Measurements from ENCODE around the gene YOD1. TPM values are rescaled to one million over a fixed set of nuclear protein-coding genes. Genes with fewer than 3 reads are reported as not detected.
A peak's percentile ranks its signal among the peaks of the same experiment; 100 is the strongest.

The YOD1 gene
- total and polyA plus RNA-seq, 7 donors, result 1.2 to 7.8 (median 5.2) TPM

DNA sequence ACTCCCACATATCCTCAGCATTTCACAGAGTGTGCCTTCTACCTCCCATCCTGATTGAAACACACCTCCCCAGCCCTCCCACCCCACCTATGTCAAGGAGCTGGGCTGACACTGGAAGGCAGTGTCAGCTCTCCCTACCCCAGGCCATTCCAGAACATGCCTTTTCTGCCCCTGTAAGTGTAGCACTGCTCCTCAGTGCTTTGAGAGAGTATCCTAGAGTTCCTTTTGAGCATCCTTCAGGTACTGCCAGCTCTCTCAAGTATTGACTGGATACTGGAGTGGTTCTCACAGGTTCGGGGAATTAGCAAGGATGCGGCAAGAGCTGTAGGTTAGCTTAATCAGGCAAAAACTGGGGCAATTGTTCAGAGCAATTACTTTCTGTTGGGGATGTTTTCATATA lies 40.3 kb downstream of the YOD1 start:
- TF ChIP-seq CTCF (IDR thresholded peaks at IDR 0.05), result no peak
- no peak for TF ChIP-seq POLR2AphosphoS5 (IDR thresholded peaks at IDR 0.05)
- TF ChIP-seq POLR2A (IDR thresholded peaks at IDR 0.05), result no peak
- no peak for DNase-seq
- Histone ChIP-seq H3K36me3 (no peaks in the 10 kb centered on the region), H3K27me3 (no peaks in the 10 kb centered on the region), H3K4me3 (no peak overlapping the region), H3K9me3 (no peaks in the 10 kb centered on the region), H3K4me1 (peaks cover 0 to 9% (median 3%) of the 10 kb centered on the region in 4 donors), H3K27ac (no peak overlapping the region)
- WGBS, 2 donors, result 96% methylated on average over 2 of the region's 2 CpGs
- intact Hi-C loops (cut with DNase I), result no loop called here

DNA sequence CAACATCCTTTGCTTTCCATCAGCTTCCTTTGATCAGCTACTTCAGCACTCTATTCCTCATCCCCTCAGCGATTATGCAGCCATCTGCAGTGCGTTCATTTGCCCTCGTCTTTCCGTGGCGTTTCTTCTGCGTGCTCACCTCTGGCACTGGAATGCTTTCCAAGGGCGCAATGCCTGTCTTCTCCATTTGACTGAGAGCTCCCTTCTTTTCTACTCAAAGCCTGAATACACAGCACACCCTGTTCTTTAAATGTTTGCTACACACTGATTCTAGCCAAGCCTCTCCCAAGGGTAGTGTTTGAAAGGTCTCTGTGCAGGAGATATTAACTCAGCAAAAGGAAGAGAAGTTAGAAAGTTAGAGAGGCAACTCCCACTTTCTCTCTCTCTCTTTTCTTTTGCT lies 41.1 kb downstream of the YOD1 start:
- H3K4me3 ChIP-seq, result no peak overlapping the region
- WGBS, 2 donors, result 60 to 79% methylated on average over 7 of the region's 7 CpGs
- no peak overlapping the region for H3K27ac ChIP-seq
- TF ChIP-seq POLR2AphosphoS5 (IDR thresholded peaks at IDR 0.05) (no peak), EP300 (IDR thresholded peaks at IDR 0.05) (no peak), CTCF (IDR thresholded peaks at IDR 0.05) (no peak), POLR2A (IDR thresholded peaks at IDR 0.05) (no peak)
- no peaks in the 10 kb centered on the region for H3K36me3 ChIP-seq
- H3K4me1 ChIP-seq, result peaks cover 0 to 9% (median 3%) of the 10 kb centered on the region in 4 donors
- intact Hi-C loops (cut with DNase I), result no loop called here
- H3K9me3 ChIP-seq, result no peaks in the 10 kb centered on the region
- DNase-seq, result no peak
- H3K27me3 ChIP-seq, result no peaks in the 10 kb centered on the region

DNA sequence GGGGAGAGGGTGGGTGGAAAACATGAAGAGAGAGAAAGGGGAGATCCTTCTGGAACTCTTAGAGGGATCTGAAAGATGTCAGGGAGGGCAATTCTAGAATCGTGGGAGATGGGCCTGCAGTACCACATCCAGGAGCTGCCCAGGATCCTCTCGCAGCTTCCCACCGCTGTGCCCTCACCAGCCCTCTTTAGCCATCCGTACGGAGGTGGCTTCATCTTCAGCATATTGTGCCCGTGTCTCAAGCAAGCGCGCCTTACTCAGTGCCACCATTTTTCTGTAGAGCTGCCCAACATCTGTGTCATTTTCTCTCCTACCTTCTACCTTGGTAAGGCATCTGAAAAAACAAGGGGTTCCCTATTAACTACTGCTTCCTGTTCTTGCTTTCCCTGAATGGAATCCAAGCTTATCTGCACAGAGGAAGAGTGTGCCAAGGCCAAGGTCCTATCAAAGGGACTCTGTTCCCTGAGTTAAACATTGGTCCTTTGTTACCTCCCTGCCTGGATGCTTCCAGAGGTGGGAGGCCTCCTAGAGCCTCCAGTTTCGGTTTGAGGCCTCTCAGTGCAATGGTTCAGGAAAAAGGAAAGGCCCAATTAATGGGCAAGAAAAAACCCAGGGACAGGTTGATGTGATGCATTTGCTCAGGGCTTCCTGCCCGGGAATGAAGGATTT lies 41.7 kb downstream of the YOD1 start:
- H3K36me3 ChIP-seq, result no peaks in the 10 kb centered on the region
- H3K27ac ChIP-seq, result no peak overlapping the region
- TF ChIP-seq CTCF (IDR thresholded peaks at IDR 0.05), result no peak
- TF ChIP-seq EP300 (IDR thresholded peaks at IDR 0.05), result no peak
- no peak for TF ChIP-seq POLR2AphosphoS5 (IDR thresholded peaks at IDR 0.05)
- no peak for TF ChIP-seq POLR2A (IDR thresholded peaks at IDR 0.05)
- H3K27me3 ChIP-seq, result no peaks in the 10 kb centered on the region
- WGBS, 2 donors, result 79 to 88% methylated on average over 10 of the region's 10 CpGs
- intact Hi-C loops (cut with DNase I), result no loop called here
- no peak overlapping the region for H3K4me3 ChIP-seq
- no peak for DNase-seq
- peaks cover 0 to 9% (median 3%) of the 10 kb centered on the region in 4 donors for H3K4me1 ChIP-seq
- H3K9me3 ChIP-seq, result no peaks in the 10 kb centered on the region

GRCh38 chr1:207007352-207008033 lies 43.5 kb downstream of the YOD1 start:
- intact Hi-C loops (cut with DNase I), result no loop called here
- WGBS, 2 donors, result 76 to 82% methylated on average over 5 of the region's 5 CpGs
- Histone ChIP-seq H3K4me3 (no peak overlapping the region), H3K4me1 (peaks cover 0 to 9% (median 3%) of the 10 kb centered on the region in 4 donors), H3K27ac (peak overlapping the region in 1 of 4 donors; percentile 27), H3K27me3 (no peaks in the 10 kb centered on the region), H3K9me3 (no peaks in the 10 kb centered on the region), H3K36me3 (no peaks in the 10 kb centered on the region)
- TF ChIP-seq POLR2AphosphoS5 (IDR thresholded peaks at IDR 0.05) (no peak), POLR2A (IDR thresholded peaks at IDR 0.05) (no peak), EP300 (IDR thresholded peaks at IDR 0.05) (no peak), CTCF (IDR thresholded peaks at IDR 0.05) (no peak)
- no peak for DNase-seq

All from sigmoid colon (tissue), 7 donors.